Prostate gland (tissue), 2 donors: Measurements from ENCODE around the gene IFI6. TPM values are rescaled to one million over a fixed set of nuclear protein-coding genes. Genes with fewer than 3 reads are reported as not detected.

Experiments used
- DNase-seq: peaks from one replicate; pipeline ENCODE4 v3.0.0-alpha.2; 2019; ENCODE audit warnings: low spot score
- H3K27ac ChIP-seq, 2 donors: fragments of 200-600 bp; sonication (generic); 2 replicates each; pipeline ENCODE4 v1.5.1; 2017 to 2019
- H3K27me3 ChIP-seq: fragments of 200-600 bp; sonication (generic); replicated peaks from 2 replicates; pipeline ENCODE4 v1.5.1; 2019; ENCODE audit not compliant: insufficient read depth
- H3K36me3 ChIP-seq, 2 donors: fragments of 200-600 bp; sonication (generic); 1 replicate in 1 of 2; 2 replicates in 1 of 2; pipeline versions ENCODE4 v1.5.1 to v1.8.1; 2017 to 2019
- H3K4me1 ChIP-seq: fragments of 200-600 bp; sonication (generic); replicated peaks from 2 replicates; pipeline ENCODE4 v1.5.1; 2019
- H3K4me3 ChIP-seq, 2 donors: fragments of 200-600 bp; sonication (generic); 2 replicates each; pipeline ENCODE4 v1.5.1; 2017 to 2019
- H3K9me3 ChIP-seq: fragments of 200-600 bp; sonication (generic); 2 replicates; pipeline ENCODE4 v1.5.1; 2017
- CTCF ChIP-seq, 4 experiments: fragments of 200-600 bp in 2 of 4; fragments of 450-650 bp in 2 of 4; sonication (generic) in 2 of 4; IDR thresholded peaks; 1 replicate in 3 of 4; 2 replicates in 1 of 4; pipeline ENCODE4 v1.5.1; 2016 to 2019; ENCODE audit warnings: antibody characterized with exemption in 4 of 4, mild to moderate bottlenecking in 2 of 4, moderate library complexity in 2 of 4
- POLR2A ChIP-seq: fragments of 450-650 bp; IDR thresholded peaks from one replicate; pipeline ENCODE4 v1.6.1; 2016; ENCODE audit warnings: antibody characterized with exemption, mild to moderate bottlenecking
- POLR2AphosphoS5 ChIP-seq: sonication (generic); formaldehyde crosslinking; IDR thresholded peaks from one replicate; pipeline ENCODE4 v1.6.1; 2017; ENCODE audit warnings: antibody characterized with exemption
- WGBS: methylation state at CpG from one replicate; pipeline ENCODE4 v1.1.5; 2018; 5-methylcytosine and 5-hydroxymethylcytosine counted together
- intact Hi-C: fragments of 100-400 bp; cut with DNase I; formaldehyde crosslinking; loops from one replicate; pipeline ENCODE4 v1.14.2; 2022
- total RNA-seq, 2 donors: library from RNA; depleted of rRNA; stranded (reverse); fragments of >200 nt; gene quantifications; one replicate each; pipeline ENCODE4 v1.1.0, GENCODE V29; 2016

Gene IFI6
- total RNA-seq, 2 donors from 2014 or later: 40.4 to 274 TPM

- Histone ChIP-seq H3K4me3 (no peak overlapping the region), H3K27ac (peak overlapping the region; percentile 84 to 88), H3K36me3 (no peaks in the 10 kb centered on the region), H3K9me3 (no peaks in the 10 kb centered on the region), H3K27me3 (no peaks in the 10 kb centered on the region), H3K4me1 (no peaks in the 10 kb centered on the region)
- DNase-seq: no peak
- 55% methylated on average over 7 of the region's 7 CpGs for WGBS
- intact Hi-C loops: loop anchor here (2.0 kb wide), 1 partner anchor 102 kb away; no protein-coding TSS in a partner anchor
- TF ChIP-seq POLR2AphosphoS5 (no peak), POLR2A (no peak), CTCF (IDR thresholded peaks at IDR 0.05) (no peak)
Measured at GRCh38 chr1:27658951-27659496, 13.0 kb downstream of the IFI6 start.

- intact Hi-C loops: no loop called here
- no peaks in the 10 kb centered on the region for H3K9me3 ChIP-seq
- H3K27ac ChIP-seq: peak overlapping the region in 1 of 2 donors; percentile 39
- H3K4me3 ChIP-seq: no peak overlapping the region
- TF ChIP-seq CTCF (IDR thresholded peaks at IDR 0.05): no peak
- no peak for TF ChIP-seq POLR2AphosphoS5
- no peak for TF ChIP-seq POLR2A
- 77% methylated on average over 7 of the region's 7 CpGs for WGBS
- no peaks in the 10 kb centered on the region for H3K4me1 ChIP-seq
- DNase-seq: no peak
- no peaks in the 10 kb centered on the region for H3K36me3 ChIP-seq
- H3K27me3 ChIP-seq: no peaks in the 10 kb centered on the region
Measured at GRCh38 chr1:27656157-27656893, 15.7 kb downstream of the IFI6 start.

- WGBS: 71% methylated on average over 11 of the region's 11 CpGs
- no peaks in the 10 kb centered on the region for H3K4me1 ChIP-seq
- intact Hi-C loops: no loop called here
- TF ChIP-seq POLR2A: no peak
- no peak for TF ChIP-seq CTCF (IDR thresholded peaks at IDR 0.05)
- TF ChIP-seq POLR2AphosphoS5: no peak
- H3K27ac ChIP-seq: peak overlapping the region in 1 of 2 donors; percentile 39
- no peaks in the 10 kb centered on the region for H3K27me3 ChIP-seq
- no peak for DNase-seq
- no peaks in the 10 kb centered on the region for H3K36me3 ChIP-seq
- H3K9me3 ChIP-seq: no peaks in the 10 kb centered on the region
- no peak overlapping the region for H3K4me3 ChIP-seq
Measured at GRCh38 chr1:27655151-27655937, 16.6 kb downstream of the IFI6 start.

- no peak for DNase-seq
- H3K4me3 ChIP-seq: no peak overlapping the region
- intact Hi-C loops: no loop called here
Measured at GRCh38 chr1:27652111-27652864, 19.7 kb downstream of the IFI6 start.

More at GRCh38 chr1:27652111-27652864, 19.7 kb downstream of the IFI6 start:
- TF ChIP-seq CTCF (IDR thresholded peaks at IDR 0.05): no peak
- TF ChIP-seq POLR2AphosphoS5: no peak
- no peak for TF ChIP-seq POLR2A
- no peaks in the 10 kb centered on the region for H3K27me3 ChIP-seq
- WGBS: 91% methylated on average over 5 of the region's 5 CpGs
- H3K9me3 ChIP-seq: no peaks in the 10 kb centered on the region
- H3K4me1 ChIP-seq: no peaks in the 10 kb centered on the region
- H3K36me3 ChIP-seq: no peaks in the 10 kb centered on the region
- H3K27ac ChIP-seq: no peak overlapping the region
